Epidermal melanocyte (primary cell): ENCODE results near the gene DDX4.
A peak's percentile ranks its signal among the peaks of the same experiment; 100 is the strongest.
"Not testable (repeated sequence)": the region's sequence is repeated elsewhere in the genome, so short reads cannot be mapped to it uniquely, and the experiment has no call there.

Experiments
- DNase-seq: peaks from one replicate; pipeline ENCODE4 v3.0.0; 2011; ENCODE audit warnings: low spot score; ENCODE audit not compliant: insufficient read length

Gene DDX4

DNA sequence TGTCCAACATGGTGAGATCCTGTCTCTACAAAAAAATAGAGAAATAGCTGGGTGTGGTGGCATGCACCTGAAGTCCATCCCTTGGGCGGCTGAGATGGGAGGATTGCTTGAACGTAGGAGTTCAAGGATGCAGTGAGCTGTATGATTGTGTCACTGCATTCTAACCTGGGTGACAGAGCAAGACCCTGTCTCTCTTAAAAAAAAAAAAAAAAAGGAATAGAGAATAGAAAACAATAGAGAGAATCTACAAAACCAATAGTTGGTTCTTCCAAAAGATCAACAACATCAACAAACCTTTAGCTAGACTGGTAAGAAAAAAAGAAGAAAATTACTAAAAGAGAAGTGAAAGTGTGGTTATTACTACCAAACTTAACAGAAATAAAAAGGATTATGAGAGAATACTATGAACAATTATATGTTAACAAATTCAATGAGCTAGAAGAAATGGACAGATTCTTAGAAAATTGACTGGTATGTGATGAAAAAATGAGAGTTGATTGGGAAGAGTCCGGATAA, 17.6 kb upstream of the DDX4 start:
- no peak for DNase-seq

- no peak for DNase-seq
Observed at GRCh38 chr5:55724281-55724680, 13.6 kb upstream of the DDX4 start.

DNA sequence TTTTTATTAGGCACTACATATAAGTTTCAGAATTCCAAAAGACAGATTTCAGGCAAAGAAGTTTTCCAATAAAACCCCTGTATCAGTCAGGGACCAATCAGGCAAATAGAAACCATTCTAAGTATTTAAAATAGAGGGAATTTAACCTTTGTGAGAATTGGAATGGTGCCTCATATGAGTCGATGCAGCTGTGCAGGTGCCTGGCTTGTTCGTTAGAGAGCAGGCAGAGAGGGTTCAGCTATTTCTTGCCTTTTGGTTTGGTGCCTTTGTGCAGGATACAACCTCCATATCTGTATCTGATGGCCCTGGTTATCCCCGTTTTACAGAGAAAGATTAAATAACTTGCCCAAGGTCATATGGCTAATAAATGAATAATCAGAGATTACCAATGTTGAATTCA, 6.0 kb upstream of the DDX4 start:
- no peak for DNase-seq

DNA sequence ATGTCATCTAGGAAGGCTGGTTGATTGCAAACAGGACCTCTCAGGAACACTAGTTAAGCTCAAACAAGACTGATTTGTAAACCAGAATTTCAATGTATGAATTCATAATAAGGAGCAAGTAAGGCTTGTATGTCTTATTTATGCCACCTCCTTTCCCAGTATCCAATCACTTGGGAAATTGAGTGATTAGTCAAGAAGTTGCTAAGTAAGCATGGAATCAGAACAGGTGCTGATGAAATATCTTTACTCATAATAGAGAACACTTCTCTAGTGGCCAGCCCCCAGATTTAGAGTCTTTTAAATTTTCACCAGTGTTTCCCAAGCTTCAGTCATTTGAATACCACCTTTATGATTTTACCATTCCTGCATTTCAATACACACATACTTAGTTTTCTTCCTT, 5.3 kb upstream of the DDX4 start:
- no peak for DNase-seq

- DNase-seq, result no peak
Observed at GRCh38 chr5:55734658-55735057, 3.2 kb upstream of the DDX4 start.

DNA sequence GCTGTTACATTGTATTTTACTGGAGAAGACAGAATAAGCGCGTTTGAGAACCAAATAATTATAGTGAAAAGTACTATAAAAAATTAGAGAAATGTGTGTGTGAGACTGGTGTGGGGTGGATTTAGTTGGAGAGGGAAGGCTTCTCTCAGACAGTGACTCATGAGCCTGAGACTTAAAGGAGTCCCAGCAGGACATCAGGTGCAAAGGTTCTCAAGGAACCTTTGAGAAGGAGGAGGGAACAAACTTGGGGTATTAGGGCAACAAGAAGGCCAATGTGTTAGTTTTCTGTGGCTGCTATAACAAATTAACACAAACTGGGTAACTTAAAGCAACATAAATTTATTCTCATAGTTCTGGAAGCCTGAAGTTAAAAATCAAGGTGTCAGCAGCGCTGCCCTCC, 4.9 kb downstream of the DDX4 start:
- DNase-seq, result no peak

- no peak for DNase-seq
Observed at GRCh38 chr5:55747778-55748318, 10.0 kb downstream of the DDX4 start.

DNA sequence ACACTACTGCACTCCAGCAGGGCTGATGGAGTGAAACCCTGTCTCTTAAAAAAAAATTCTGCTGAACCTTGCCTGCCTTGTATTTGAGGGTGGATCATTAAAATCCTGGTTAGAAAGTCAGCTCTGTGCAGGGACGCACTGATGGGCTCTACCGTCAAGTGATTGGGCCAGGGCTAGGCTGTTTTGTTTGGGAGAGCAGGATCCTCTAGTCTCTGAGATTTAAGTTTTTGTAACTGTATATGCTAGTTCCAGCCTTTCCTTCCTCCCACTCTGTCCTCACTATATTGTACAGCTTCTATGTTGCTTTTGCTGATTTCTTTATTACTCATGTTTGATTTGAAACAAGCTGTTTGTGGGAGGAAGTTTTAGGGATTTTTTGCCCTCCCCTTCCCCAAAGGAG, 11.5 kb downstream of the DDX4 start:
- no peak for DNase-seq

- no peak for DNase-seq
Observed at GRCh38 chr5:55750063-55750462, 12.2 kb downstream of the DDX4 start.

DNA sequence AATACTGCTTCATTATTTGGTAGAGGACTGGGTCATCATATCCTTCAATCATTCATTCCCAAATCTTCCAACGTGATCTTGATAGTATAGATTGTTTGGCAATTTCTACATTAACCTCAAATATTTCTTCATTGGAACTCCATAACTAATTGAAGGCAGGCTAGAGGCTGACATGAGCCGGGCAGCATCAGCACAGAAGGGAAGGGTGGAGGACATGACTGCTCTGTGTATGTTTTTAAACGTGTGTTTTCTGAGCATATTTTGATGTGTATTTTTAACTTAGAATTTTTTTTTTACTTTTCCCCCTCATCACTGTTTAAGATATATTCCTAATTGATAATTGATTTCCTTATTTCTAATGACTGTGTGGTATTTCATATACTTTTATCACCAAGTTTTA, 12.6 kb downstream of the DDX4 start:
- DNase-seq, result no peak

DNA sequence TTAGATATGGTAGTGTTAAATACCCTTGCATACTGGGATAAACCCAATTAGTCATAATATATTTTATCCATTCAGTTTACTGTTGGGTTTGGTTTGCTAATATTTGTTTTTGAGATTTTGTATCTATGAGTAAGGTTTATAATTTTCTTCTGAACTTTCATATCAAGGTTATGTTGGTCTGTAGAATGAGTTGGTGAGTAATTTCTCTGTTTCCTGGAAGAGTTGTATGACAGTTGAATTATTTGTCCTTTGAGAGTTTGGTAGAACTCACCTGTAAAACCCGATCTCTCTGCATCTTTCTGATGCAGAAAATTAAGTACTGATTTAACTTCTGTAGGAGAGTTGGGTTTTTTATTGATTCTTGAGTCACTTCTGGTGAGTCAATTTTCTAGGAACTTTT, 20.4 kb downstream of the DDX4 start:
- DNase-seq, result no peak

DNA sequence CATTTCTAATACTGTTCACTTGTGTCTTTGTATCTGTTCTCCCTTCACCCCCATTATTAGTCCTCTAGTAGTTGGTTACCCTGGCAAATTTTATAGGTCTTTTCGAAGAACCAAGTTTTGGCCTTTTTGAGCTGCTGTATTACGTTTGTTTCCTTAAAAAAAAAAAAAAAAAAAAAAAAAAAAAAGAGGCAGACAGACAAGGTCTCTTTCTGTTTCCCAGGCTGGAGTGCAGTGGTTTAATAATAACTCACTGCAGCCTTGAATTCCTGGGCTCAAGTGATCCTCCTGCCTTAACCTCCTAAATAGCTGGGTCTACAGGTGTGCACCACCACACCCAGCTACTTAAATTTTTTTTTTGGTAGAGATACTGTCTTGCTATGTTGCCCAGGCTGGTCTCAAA, 20.9 kb downstream of the DDX4 start:
- no peak for DNase-seq

DNA sequence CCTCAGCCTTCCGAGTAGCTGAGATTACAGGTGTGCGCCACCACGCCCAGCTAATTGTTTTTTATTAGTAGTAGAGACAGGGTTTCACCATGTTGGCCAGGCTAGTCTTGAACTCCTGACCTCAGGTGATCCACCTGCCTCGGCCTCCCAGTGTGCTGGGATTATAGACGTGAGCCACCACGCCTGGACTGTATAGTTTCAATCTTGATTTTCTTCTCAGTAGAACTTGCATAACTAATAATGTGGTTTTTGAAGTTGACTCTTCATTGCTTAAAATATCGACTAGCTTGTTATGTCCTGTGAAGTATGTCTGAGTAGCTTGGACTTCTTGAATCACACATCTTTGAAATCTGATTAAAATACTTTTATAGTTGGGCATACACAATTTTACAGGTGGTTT, 23.9 kb downstream of the DDX4 start:
- DNase-seq, result not testable (repeated sequence)

GRCh38 chr5:55763746-55764420, 26.0 kb downstream of the DDX4 start:
- DNase-seq, result no peak

DNA sequence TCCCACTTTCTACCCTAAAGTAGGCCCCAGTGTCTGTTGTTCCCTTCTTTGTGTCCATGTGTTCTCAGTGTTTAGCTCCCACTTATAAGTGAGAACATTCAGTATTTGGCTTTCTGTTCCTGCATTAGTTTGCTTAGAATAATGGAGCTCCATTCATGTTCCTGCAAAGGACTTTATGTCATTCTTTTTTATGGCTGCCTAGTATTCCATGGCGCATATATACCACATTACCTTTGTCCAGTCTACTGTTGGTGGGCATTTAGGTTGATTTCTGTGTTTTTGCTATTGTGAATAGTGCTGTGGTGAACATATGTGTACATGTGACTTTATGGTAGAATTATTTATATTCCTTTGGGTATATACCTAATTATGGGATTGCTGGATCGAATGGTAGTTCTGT, 30.4 kb downstream of the DDX4 start:
- DNase-seq, result no peak

DNA sequence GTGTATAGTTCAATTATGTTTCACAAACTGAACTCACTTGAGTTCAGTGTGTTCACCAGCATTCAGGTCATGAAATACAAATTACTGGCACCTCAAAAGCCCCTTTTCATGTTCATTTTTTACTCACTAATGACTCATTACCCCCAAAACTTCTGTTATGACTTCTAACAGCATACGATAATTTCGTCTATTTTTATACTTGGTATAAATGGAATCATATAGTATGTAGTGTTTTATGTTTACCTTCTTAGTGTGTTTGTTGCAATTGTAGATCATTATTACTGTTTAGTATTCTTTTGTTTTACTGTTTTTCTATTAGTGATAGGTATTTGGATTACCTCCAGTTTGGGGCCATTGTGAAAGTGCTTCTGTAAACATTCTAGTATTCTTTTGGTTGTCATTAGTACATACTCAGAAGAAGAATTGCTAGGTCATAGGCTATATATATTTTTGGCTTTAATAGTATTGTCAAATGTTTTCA, 33.4 kb downstream of the DDX4 start:
- DNase-seq, result no peak

DNA sequence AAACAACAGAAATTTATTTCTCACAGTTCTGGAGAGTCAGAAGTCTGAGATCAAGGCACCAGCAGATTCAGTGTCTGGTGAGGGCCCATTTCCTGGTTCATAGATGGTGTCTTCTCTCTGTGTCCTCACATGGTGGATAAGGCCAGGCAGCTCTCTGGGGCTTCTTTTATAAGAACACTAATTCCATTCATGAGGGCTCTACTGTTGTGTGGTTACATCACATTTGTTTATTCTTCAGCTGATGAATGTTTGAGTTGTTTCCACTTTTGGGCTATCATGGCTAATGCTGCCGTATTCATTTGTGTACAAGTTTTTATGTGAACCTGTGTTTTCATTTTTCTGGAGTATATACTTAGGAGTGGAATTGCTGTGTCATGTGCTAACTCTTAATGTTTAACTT, 35.2 kb downstream of the DDX4 start:
- DNase-seq, result no peak

- DNase-seq, result no peak
Observed at GRCh38 chr5:55777332-55777731, 39.5 kb downstream of the DDX4 start.

DNA sequence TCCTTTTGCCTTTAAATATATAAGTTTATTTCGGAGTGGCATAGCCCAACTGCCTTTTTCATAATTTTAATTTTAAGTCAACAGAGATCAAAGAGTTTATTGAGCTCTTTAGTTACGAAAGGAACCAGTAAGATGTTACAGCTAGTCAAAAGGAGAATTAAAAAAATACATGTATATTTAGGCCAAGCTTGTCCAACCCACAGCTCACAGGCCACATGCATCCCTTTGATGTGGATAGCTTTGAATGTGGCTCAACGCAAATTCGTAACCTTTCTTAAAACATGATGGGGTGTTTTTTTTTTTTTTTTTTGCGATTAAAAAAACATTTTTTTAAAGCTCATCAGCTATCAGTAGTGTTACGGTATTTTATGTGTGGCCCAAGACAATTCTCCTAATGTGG, 63.1 kb downstream of the DDX4 start:
- no peak for DNase-seq

DNA sequence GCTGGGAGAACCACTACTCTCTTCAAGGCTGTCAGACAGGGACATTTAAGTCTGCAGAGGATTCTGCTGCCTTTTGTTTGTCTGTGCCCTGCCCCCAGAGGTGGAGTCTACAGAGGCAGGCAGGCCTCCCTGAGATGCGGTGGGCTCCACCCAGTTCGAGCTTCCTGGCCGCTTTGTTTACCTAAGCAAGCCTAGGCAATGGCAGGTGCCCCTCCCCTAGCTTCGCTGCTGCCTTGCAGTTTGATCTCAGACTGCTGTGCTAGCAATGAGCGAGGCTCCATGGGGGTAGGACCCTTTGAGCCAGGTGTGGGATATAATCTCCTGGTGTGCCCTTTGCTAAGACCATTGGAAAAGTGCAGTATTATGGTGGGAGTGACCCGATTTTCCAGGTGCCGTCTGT, 71.0 kb downstream of the DDX4 start:
- not testable (repeated sequence) for DNase-seq

DNA sequence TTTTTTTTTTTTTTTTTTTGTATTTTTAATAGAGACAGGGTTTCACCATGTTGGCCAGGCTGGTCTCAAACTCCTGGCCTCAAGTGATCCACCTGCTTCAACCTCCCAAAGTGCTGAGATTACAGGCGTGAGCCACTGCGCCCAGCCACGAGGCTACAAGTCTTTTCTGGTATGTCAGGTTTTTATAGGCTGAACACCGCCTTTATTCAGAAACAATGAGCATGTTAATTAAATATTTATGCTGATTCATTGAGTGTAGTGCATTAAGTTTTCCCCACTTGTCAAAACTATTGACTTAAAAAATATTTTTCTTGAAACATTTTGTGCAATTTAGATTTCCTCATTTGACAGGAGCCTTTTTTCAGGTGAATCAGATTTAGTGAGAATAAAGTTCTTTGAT, 78.1 kb downstream of the DDX4 start:
- not testable (repeated sequence) for DNase-seq

DNA sequence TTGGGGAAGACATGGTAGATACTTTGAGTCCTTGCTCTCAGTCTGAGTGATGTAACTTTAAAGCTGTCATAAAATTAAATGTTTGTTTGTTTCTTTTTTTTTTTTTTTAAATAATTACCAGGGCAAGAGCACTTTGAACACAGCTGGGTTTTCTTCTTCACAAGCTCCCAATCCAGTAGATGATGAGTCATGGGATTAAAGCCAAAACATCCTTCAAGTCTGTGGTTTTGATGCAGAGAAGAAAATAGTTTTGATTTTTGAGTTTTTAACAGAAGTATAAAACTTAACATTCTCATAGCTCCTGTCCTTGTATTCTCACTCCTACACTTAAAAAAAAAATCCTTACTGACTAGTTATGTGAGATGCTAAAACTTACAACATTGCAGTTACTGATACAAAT, 78.5 kb downstream of the DDX4 start:
- DNase-seq, result peak; percentile 71

- DNase-seq, result no peak
Observed at GRCh38 chr5:55817030-55817429, 79.2 kb downstream of the DDX4 start.
